ENCODE measurements around the gene IPP. TPM values are rescaled to one million over a fixed set of nuclear protein-coding genes. Genes with fewer than 3 reads are reported as not detected.
"Not testable (repeated sequence)": the region's sequence is repeated elsewhere in the genome, so short reads cannot be mapped to it uniquely, and the experiment has no call there.

IPP gene
- total RNA-seq, 1 donor, result 11.7 TPM

DNA sequence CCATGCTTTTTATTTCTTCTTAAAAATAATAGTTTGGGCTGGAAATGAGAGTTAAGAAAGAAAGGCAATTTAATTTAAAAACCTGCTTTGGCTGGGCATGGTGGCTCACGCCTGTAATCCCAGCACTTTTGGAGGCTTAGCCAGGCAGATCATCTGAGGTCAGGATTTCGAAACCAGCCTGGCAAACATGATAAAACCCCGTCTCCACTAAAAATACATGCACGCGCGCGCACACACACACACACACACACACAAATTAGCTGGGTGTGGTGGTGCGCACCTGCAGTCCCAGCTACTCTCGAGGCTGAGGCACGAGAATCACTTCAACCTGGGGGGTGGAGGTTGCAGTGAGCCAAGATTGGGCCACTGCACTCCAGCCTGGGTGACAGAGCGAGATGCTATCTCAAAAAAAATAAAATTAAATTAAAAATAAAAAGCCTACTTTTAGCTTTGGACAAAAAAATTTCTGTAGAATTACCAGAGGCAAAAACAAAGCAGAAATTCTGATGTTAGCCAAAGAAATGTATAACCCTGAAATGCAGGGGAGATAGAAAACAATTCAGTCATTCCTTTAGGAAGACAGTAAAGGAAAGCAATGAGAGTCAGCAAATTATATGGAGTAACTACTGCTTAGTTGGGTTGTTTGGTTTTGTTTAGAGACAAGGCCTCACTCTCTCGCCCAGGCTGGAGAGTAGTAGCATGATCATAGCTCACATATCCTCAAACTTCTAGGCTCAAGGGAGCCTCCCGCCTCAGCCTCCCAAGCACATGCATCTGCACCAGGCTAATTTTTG is 15.7 kb upstream of the IPP start:
- TF ChIP-seq, protein P1, sequence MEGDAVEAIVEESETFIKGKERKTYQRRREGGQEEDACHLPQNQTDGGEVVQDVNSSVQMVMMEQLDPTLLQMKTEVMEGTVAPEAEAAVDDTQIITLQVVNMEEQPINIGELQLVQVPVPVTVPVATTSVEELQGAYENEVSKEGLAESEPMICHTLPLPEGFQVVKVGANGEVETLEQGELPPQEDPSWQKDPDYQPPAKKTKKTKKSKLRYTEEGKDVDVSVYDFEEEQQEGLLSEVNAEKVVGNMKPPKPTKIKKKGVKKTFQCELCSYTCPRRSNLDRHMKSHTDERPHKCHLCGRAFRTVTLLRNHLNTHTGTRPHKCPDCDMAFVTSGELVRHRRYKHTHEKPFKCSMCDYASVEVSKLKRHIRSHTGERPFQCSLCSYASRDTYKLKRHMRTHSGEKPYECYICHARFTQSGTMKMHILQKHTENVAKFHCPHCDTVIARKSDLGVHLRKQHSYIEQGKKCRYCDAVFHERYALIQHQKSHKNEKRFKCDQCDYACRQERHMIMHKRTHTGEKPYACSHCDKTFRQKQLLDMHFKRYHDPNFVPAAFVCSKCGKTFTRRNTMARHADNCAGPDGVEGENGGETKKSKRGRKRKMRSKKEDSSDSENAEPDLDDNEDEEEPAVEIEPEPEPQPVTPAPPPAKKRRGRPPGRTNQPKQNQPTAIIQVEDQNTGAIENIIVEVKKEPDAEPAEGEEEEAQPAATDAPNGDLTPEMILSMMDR (IDR thresholded peaks at IDR 0.05; ENCODE audit: insufficient read depth, low read length), result no peak
- DNase-seq (ENCODE audit: low read depth), result no peak
- no peak overlapping the region for H3K4me3 ChIP-seq (ENCODE audit: low read depth, low read length)

DNA sequence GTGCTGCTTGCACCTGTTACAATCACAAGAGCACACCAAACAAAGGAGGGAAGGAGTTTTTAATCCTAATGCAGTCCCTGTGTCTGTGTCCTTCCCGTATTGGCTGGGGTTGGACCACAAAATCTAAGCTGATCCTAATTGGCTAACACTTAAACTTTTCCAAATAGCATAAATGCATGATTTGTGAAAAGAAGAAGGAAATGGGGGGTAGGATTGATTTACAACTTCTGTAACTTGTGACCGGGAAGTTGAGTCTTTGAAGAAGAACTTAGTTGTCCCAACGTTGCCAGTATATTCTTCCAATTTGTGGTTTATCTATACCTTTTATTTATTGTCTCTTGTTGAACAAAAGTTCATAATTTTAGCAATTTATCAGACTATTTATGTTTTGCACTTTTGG is 11.8 kb upstream of the IPP start:
- no peak for DNase-seq (ENCODE audit: low read depth)
- no peak overlapping the region for H3K4me3 ChIP-seq (ENCODE audit: low read depth, low read length)
- TF ChIP-seq, protein P1 (IDR thresholded peaks at IDR 0.05; ENCODE audit: insufficient read depth, low read length), result no peak

DNA sequence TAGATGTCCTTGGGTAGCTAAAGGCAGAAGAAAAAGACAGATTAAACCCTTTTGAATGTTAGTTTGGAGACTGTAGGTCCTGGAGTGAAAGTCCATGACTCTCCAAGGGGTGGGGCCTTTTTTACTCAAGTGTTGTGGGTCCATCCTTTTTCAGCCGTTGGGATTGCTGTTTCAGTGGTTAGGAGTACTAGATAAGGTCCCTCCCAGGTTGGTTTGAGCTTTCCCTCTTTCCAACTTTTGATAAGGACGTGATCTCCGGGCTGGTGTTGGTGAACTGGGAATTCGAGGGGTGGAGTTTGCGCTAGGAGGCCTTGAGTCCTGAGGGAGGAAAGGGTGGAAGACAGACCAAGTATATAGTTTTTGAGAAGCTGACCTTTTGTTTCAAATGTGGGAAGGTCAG is 5.2 kb upstream of the IPP start:
- H3K4me3 ChIP-seq (ENCODE audit: low read depth, low read length), result no peak overlapping the region
- DNase-seq (ENCODE audit: low read depth), result no peak
- TF ChIP-seq, protein P1 (IDR thresholded peaks at IDR 0.05; ENCODE audit: insufficient read depth, low read length), result no peak

DNA sequence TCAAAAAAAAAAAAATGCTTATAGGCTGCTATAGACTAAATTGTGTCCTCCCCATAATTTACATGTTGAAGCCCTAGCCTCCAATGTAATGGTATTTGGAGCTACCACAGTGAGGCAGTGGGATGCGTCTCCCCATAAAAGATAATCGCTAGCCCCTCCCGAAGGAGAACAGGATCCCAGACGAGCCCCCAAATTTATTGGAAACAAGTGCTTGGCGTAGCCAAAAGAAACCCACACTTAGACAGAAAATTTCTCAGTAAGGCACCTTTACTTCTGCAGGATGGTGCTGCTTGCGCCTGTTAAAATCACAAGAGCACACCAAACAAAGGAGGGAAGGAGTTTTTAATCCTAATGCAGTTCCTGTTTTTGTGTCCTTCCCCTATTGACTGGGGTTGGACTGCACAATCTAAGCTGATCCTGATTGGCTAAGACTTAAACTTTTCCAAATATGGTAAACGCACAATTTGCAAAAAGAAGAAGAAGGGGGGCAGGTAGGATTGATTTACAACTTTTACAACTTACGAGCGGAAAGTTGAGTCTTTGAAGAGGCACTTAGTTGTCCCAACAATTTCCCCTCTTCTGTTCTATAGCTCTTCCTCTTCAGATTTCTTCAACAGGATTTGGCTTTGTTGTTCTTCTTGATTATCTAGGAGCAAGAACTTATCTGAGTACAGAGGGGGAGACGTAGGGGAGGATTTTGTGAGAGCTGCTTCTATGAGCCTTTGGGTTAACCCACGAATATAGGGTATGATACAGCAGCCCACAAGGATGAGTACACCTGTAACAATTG is 3.0 kb upstream of the IPP start:
- DNase-seq (ENCODE audit: low read depth), result no peak
- TF ChIP-seq, protein P1 (IDR thresholded peaks at IDR 0.05; ENCODE audit: insufficient read depth, low read length), result no peak

DNA sequence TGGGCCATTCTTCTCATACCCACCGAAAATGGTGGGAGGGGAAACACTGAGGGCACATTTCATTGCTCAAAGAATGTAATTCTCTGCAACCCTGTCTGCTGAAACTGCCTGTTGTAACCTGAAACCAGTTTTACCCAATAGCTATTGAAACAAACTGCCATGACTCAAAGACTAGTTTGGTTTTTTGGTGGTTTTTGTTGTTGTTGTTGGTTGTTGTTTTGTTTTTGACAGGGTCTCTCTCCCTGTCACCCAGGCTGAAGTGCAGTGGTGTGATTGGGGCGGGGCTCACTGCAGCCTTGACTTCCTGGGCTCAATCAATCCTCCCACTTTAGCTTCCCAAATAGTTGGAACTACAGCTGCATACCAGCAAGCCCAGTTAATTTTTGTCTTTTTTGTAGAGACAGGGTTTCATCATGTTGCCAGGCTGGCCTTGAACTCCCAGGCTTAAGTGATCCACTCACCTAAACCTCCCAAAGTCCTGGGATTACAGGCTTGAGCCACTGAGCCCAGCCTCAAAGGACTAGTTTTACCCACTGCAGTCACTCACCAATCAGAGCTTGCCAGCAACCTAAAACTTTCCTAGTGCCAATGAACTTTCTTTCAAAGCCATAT is 2.1 kb upstream of the IPP start:
- TF ChIP-seq, protein P1 (IDR thresholded peaks at IDR 0.05; ENCODE audit: insufficient read depth, low read length), result no peak
- no peak overlapping the region for H3K4me3 ChIP-seq (ENCODE audit: low read depth, low read length)
- peak; percentile 37 for DNase-seq (ENCODE audit: low read depth)

More for the DNA sequence above, 3.0 kb upstream of the IPP start:
- no peak overlapping the region for H3K4me3 ChIP-seq (ENCODE audit: low read depth, low read length)

DNA sequence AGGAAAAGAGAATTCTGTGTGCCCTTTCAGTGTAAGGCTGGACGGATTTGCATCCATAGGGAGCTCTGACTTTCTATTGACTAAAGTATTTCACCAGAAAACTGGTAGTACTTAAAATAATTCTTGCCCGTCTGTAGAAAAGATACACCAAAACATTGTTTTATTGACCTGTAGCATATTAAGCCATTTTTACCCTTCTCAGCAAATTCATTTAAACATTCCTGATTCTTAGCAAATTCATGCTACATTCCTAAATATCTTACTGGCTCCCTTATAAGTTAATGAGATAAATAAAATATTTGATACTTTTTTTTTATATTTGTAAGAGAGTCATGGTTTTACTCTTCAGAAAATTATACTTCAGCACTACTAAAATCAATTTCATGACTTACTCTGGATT is 1.6 kb upstream of the IPP start:
- TF ChIP-seq, protein P1 (IDR thresholded peaks at IDR 0.05; ENCODE audit: insufficient read depth, low read length), result no peak
- DNase-seq (ENCODE audit: low read depth), result no peak
- H3K4me3 ChIP-seq (ENCODE audit: low read depth, low read length), result no peak overlapping the region

DNA sequence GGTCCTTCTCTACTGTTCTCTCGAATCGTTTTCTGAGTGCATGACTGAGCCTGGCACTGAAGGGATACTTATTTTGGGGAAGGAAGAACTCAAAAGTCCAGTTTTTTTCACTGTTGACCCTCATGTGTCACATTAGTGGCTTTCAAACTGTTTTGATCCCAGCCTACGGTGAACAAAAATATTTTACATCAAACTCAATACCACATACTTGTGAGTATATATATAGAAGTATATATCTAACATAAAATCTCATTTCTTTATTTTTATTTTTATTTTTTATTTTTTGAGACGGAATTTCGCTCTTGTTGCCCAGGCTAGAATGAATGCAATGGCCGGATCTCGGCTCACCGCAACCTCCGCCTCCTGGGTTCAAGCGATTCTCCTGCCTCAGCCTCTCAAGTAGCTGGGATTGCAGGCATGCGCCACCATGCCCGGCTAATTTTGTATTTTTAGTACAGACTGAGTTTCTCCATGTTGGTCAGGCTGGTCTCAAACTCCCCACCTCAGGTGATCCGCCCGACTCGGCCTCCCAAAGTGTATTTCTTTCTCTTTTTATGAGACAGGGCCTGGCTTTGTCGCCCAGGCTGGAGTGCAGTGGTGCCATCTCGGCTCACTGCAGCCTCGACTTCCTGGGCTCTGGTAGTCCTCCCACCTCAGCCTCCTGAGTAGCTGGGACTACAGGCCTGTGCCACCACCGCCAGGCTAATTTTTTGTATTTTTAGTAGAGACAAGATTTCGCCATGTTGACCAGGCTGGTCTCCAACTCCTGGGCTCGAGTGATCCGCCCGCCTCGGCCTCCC is 786 bp upstream of the IPP start:
- not testable (repeated sequence) for DNase-seq (ENCODE audit: low read depth)
- H3K4me3 ChIP-seq (ENCODE audit: low read depth, low read length), result peak overlapping the region; percentile 89

Data from fibroblast of the aortic adventitia (primary cell).